ENCODE data around the gene STAC3. TPM values are rescaled to one million over a fixed set of nuclear protein-coding genes. Genes with fewer than 3 reads are reported as not detected.

The STAC3 gene
- total and polyA plus RNA-seq, 2 experiments from 2014 or later, result 0.48 to 3.0 TPM

DNA sequence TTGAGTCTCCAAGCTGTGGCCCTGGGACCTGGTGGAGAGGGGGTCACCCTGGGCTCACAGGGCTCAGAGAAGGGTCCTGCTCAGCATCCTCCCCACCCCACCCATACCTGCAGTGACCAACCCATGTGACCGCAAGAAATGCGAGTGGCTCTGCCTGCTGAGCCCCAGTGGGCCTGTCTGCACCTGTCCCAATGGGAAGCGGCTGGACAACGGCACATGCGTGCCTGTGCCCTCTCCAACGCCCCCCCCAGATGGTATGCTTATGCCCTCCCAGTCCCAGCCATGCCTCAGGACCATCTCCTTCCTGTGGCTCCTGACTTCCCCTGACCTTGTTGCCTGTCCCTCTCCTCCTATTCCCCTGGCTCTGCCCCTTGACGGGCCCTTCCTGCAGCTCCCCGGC, 41.1 kb downstream of the STAC3 start (continued):
- TF ChIP-seq, protein P1, sequence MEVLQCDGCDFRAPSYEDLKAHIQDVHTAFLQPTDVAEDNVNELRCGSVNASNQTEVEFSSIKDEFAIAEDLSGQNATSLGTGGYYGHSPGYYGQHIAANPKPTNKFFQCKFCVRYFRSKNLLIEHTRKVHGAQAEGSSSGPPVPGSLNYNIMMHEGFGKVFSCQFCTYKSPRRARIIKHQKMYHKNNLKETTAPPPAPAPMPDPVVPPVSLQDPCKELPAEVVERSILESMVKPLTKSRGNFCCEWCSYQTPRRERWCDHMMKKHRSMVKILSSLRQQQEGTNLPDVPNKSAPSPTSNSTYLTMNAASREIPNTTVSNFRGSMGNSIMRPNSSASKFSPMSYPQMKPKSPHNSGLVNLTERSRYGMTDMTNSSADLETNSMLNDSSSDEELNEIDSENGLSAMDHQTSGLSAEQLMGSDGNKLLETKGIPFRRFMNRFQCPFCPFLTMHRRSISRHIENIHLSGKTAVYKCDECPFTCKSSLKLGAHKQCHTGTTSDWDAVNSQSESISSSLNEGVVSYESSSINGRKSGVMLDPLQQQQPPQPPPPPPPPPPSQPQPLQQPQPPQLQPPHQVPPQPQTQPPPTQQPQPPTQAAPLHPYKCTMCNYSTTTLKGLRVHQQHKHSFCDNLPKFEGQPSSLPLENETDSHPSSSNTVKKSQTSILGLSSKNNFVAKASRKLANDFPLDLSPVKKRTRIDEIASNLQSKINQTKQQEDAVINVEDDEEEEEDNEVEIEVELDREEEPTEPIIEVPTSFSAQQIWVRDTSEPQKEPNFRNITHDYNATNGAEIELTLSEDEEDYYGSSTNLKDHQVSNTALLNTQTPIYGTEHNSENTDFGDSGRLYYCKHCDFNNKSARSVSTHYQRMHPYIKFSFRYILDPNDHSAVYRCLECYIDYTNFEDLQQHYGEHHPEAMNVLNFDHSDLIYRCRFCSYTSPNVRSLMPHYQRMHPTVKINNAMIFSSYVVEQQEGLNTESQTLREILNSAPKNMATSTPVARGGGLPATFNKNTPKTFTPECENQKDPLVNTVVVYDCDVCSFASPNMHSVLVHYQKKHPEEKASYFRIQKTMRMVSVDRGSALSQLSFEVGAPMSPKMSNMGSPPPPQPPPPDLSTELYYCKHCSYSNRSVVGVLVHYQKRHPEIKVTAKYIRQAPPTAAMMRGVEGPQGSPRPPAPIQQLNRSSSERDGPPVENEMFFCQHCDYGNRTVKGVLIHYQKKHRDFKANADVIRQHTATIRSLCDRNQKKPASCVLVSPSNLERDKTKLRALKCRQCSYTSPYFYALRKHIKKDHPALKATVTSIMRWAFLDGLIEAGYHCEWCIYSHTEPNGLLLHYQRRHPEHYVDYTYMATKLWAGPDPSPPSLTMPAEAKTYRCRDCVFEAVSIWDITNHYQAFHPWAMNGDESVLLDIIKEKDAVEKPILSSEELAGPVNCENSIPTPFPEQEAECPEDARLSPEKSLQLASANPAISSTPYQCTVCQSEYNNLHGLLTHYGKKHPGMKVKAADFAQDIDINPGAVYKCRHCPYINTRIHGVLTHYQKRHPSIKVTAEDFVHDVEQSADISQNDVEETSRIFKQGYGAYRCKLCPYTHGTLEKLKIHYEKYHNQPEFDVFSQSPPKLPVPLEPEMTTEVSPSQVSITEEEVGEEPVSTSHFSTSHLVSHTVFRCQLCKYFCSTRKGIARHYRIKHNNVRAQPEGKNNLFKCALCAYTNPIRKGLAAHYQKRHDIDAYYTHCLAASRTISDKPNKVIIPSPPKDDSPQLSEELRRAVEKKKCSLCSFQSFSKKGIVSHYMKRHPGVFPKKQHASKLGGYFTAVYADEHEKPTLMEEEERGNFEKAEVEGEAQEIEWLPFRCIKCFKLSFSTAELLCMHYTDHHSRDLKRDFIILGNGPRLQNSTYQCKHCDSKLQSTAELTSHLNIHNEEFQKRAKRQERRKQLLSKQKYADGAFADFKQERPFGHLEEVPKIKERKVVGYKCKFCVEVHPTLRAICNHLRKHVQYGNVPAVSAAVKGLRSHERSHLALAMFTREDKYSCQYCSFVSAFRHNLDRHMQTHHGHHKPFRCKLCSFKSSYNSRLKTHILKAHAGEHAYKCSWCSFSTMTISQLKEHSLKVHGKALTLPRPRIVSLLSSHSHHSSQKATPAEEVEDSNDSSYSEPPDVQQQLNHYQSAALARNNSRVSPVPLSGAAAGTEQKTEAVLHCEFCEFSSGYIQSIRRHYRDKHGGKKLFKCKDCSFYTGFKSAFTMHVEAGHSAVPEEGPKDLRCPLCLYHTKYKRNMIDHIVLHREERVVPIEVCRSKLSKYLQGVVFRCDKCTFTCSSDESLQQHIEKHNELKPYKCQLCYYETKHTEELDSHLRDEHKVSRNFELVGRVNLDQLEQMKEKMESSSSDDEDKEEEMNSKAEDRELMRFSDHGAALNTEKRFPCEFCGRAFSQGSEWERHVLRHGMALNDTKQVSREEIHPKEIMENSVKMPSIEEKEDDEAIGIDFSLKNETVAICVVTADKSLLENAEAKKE (CRISPR knock-in tag; IDR thresholded peaks at IDR 0.05), result no peak
- TF ChIP-seq JUNB (IDR thresholded peaks at IDR 0.05; ENCODE audit: unreplicated experiment), result no peak
- TF ChIP-seq ZNF331 (CRISPR knock-in tag; IDR thresholded peaks at IDR 0.05; ENCODE audit: low read depth), result no peak
- TF ChIP-seq, protein P2, sequence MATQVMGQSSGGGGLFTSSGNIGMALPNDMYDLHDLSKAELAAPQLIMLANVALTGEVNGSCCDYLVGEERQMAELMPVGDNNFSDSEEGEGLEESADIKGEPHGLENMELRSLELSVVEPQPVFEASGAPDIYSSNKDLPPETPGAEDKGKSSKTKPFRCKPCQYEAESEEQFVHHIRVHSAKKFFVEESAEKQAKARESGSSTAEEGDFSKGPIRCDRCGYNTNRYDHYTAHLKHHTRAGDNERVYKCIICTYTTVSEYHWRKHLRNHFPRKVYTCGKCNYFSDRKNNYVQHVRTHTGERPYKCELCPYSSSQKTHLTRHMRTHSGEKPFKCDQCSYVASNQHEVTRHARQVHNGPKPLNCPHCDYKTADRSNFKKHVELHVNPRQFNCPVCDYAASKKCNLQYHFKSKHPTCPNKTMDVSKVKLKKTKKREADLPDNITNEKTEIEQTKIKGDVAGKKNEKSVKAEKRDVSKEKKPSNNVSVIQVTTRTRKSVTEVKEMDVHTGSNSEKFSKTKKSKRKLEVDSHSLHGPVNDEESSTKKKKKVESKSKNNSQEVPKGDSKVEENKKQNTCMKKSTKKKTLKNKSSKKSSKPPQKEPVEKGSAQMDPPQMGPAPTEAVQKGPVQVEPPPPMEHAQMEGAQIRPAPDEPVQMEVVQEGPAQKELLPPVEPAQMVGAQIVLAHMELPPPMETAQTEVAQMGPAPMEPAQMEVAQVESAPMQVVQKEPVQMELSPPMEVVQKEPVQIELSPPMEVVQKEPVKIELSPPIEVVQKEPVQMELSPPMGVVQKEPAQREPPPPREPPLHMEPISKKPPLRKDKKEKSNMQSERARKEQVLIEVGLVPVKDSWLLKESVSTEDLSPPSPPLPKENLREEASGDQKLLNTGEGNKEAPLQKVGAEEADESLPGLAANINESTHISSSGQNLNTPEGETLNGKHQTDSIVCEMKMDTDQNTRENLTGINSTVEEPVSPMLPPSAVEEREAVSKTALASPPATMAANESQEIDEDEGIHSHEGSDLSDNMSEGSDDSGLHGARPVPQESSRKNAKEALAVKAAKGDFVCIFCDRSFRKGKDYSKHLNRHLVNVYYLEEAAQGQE (IDR thresholded peaks at IDR 0.05; ENCODE audit: unreplicated experiment), result no peak
- no peak for TF ChIP-seq NANOG (IDR thresholded peaks at IDR 0.05; ENCODE audit: borderline replicate concordance)
- no peak for TF ChIP-seq STAT1 (IDR thresholded peaks at IDR 0.05; ENCODE audit: unreplicated experiment)
- no peak for TF ChIP-seq EZH2phosphoT487 (IDR thresholded peaks at IDR 0.05; ENCODE audit: unreplicated experiment)
- TF ChIP-seq EZH2 (IDR thresholded peaks at IDR 0.05; ENCODE audit: low read depth, unreplicated experiment), result no peak
- no peak for TF ChIP-seq POLR2AphosphoS5 (IDR thresholded peaks at IDR 0.05; ENCODE audit: low read depth)
- no peak for TF ChIP-seq ZNF114 (CRISPR knock-in tag; IDR thresholded peaks at IDR 0.05)

Data from GM23338 (cell line).